ENCODE data around the gene CARMIL3.

The CARMIL3 gene

GRCh38 chr14:24106672-24107271 lies 55.0 kb downstream of the CARMIL3 start:
- DNase-seq, result no peak
- H3K27ac ChIP-seq, result no peak overlapping the region
- H3K27me3 ChIP-seq, result no peaks in the 10 kb centered on the region
- peaks cover 0 to 5% (median 4%) of the 10 kb centered on the region in 4 donors for H3K4me1 ChIP-seq
- peaks cover 0 to 18% (median 13%) of the 10 kb centered on the region in 3 donors for H3K36me3 ChIP-seq
- TF ChIP-seq CTCF (IDR thresholded peaks at IDR 0.05), result no peak
- no peaks in the 10 kb centered on the region for H3K9me3 ChIP-seq
- H3K4me3 ChIP-seq, result no peak overlapping the region
- intact Hi-C loops (cut with DNase I; ENCODE audit: low total_unique reads), result loop anchor here (5.0 kb wide), 2 partner anchors 49 to 94 kb away; no protein-coding TSS in a partner anchor

GRCh38 chr14:24108336-24108874 lies 56.6 kb downstream of the CARMIL3 start:
- H3K36me3 ChIP-seq, result peaks cover 0 to 10% (median 5%) of the 10 kb centered on the region in 3 donors
- H3K4me1 ChIP-seq, result peaks cover 0 to 8% (median 5%) of the 10 kb centered on the region in 4 donors
- H3K27me3 ChIP-seq, result no peaks in the 10 kb centered on the region
- no peak overlapping the region for H3K27ac ChIP-seq
- no peak for DNase-seq
- H3K9me3 ChIP-seq, result no peaks in the 10 kb centered on the region
- TF ChIP-seq CTCF (IDR thresholded peaks at IDR 0.05), result no peak
- intact Hi-C loops (cut with DNase I; ENCODE audit: low total_unique reads), result loop anchor here (5.0 kb wide), 2 partner anchors 51 to 96 kb away; no protein-coding TSS in a partner anchor
- H3K4me3 ChIP-seq, result no peak overlapping the region

- intact Hi-C loops (cut with DNase I; ENCODE audit: low total_unique reads), result no loop called here
- DNase-seq, result no peak
- no peak for TF ChIP-seq CTCF (IDR thresholded peaks at IDR 0.05)
- no peaks in the 10 kb centered on the region for H3K27me3 ChIP-seq
- H3K4me1 ChIP-seq, result peaks cover 0 to 11% (median 7%) of the 10 kb centered on the region in 4 donors
- no peak overlapping the region for H3K27ac ChIP-seq
- H3K4me3 ChIP-seq, result no peak overlapping the region
- no peaks in the 10 kb centered on the region for H3K36me3 ChIP-seq
- H3K9me3 ChIP-seq, result no peaks in the 10 kb centered on the region
Observed at GRCh38 chr14:24110060-24110459, 58.3 kb downstream of the CARMIL3 start.

GRCh38 chr14:24110523-24110922 lies 58.7 kb downstream of the CARMIL3 start:
- Histone ChIP-seq H3K27ac (no peak overlapping the region), H3K36me3 (no peaks in the 10 kb centered on the region), H3K4me3 (no peak overlapping the region), H3K27me3 (no peaks in the 10 kb centered on the region), H3K9me3 (no peaks in the 10 kb centered on the region), H3K4me1 (peaks cover 0 to 13% (median 8%) of the 10 kb centered on the region in 4 donors)
- DNase-seq, result no peak
- intact Hi-C loops (cut with DNase I; ENCODE audit: low total_unique reads), result no loop called here
- TF ChIP-seq CTCF (IDR thresholded peaks at IDR 0.05), result no peak

GRCh38 chr14:24113379-24113800 lies 61.6 kb downstream of the CARMIL3 start:
- intact Hi-C loops (cut with DNase I; ENCODE audit: low total_unique reads), result no loop called here

More at GRCh38 chr14:24113379-24113800, 61.6 kb downstream of the CARMIL3 start:
- H3K4me3 ChIP-seq, result peak overlapping the region; percentile 65 to 80
- H3K27ac ChIP-seq, result peak overlapping the region; percentile 95 to 98
- no peaks in the 10 kb centered on the region for H3K27me3 ChIP-seq
- no peak for DNase-seq
- peaks cover 11 to 20% (median 16%) of the 10 kb centered on the region in 3 donors for H3K36me3 ChIP-seq
- no peaks in the 10 kb centered on the region for H3K9me3 ChIP-seq
- no peak for TF ChIP-seq CTCF (IDR thresholded peaks at IDR 0.05)
- H3K4me1 ChIP-seq, result peaks cover 0 to 31% (median 22%) of the 10 kb centered on the region in 4 donors
